ENCODE measurements around the gene NAP1L4.

Gene NAP1L4

DNA sequence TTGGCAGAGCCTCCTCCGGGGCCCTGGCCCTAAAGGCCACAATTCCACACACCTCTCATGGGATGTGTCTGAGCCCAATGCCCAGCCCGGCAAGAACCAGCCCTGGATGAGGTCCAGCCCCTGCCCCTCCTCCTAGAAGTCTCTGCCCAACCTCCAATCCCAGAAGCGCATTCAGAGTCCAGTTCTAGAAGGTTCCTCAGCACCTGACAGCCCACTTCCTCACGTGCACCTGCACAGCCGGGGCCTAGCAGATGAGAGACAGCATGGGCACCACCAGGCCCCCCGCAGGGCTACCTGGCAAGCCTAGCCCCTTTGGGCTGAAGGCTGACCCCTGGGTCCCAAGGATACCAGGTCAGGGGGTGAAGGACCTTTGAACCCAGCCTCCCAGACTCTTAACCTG lies 95.1 kb downstream of the NAP1L4 start:
- TF ChIP-seq, protein P1, sequence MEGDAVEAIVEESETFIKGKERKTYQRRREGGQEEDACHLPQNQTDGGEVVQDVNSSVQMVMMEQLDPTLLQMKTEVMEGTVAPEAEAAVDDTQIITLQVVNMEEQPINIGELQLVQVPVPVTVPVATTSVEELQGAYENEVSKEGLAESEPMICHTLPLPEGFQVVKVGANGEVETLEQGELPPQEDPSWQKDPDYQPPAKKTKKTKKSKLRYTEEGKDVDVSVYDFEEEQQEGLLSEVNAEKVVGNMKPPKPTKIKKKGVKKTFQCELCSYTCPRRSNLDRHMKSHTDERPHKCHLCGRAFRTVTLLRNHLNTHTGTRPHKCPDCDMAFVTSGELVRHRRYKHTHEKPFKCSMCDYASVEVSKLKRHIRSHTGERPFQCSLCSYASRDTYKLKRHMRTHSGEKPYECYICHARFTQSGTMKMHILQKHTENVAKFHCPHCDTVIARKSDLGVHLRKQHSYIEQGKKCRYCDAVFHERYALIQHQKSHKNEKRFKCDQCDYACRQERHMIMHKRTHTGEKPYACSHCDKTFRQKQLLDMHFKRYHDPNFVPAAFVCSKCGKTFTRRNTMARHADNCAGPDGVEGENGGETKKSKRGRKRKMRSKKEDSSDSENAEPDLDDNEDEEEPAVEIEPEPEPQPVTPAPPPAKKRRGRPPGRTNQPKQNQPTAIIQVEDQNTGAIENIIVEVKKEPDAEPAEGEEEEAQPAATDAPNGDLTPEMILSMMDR (conservative IDR thresholded peaks at IDR 0.05; ENCODE audit: low read length): no peak

DNA sequence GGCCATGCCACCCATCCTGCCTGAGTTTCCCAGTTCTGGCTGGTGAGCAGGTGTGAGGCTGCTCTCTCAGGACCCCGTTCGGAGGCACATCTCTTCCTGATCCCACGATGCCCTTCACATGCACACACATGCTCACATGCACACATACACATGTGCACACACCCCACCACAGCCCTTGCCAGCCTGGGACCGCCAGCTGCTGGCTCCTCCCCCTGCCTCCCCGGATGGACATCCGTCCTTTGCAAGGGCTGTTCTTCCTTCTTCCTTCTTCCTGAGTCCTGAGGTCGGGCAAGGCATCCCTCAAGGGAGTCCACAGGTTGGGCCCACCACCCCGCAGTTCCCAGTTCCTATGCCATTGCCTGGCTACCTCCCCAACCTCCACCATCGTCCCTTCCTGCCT lies 96.1 kb downstream of the NAP1L4 start:
- DNase-seq (ENCODE audit: low read depth): no peak
- H3K4me3 ChIP-seq (ENCODE audit: low read length): no peak overlapping the region
- TF ChIP-seq, protein P1 (conservative IDR thresholded peaks at IDR 0.05; ENCODE audit: low read length): no peak

More for the DNA sequence above, 95.1 kb downstream of the NAP1L4 start:
- DNase-seq (ENCODE audit: low read depth): no peak
- no peak overlapping the region for H3K4me3 ChIP-seq (ENCODE audit: low read length)

Data from AG10803 (cell line).